Retinal pigment epithelial cell (primary cell): ENCODE results near the gene RNF126.

Experiments
- DNase-seq: peaks from one replicate; pipeline ENCODE4 v3.0.0-alpha.2; 2010; ENCODE audit warnings: low read depth
- H3K4me3 ChIP-seq: 2 replicates; pipeline ENCODE4 v1.5.1; 2011; ENCODE audit warnings: mild to moderate bottlenecking, low read length, control low read depth, moderate library complexity
- CTCF ChIP-seq: conservative IDR thresholded peaks from 2 replicates; pipeline ENCODE4 v1.5.1; 2011; ENCODE audit warnings: low read depth, low read length, control low read depth, inconsistent platforms

RNF126 gene

GRCh38 chr19:620166-620862 is 42.7 kb downstream of the RNF126 start:
- TF ChIP-seq CTCF: no peak
- DNase-seq: no peak
- no peak overlapping the region for H3K4me3 ChIP-seq

GRCh38 chr19:619286-620002 is 43.6 kb downstream of the RNF126 start:
- no peak for TF ChIP-seq CTCF
- no peak overlapping the region for H3K4me3 ChIP-seq
- DNase-seq: no peak

- no peak for DNase-seq
- no peak for TF ChIP-seq CTCF
- no peak overlapping the region for H3K4me3 ChIP-seq
Observed at GRCh38 chr19:618674-619285, 44.2 kb downstream of the RNF126 start.

- TF ChIP-seq CTCF: no peak
- no peak for DNase-seq
- H3K4me3 ChIP-seq: no peak overlapping the region
Observed at GRCh38 chr19:618247-618619, 44.8 kb downstream of the RNF126 start.

GRCh38 chr19:617551-618246 is 45.3 kb downstream of the RNF126 start:
- no peak for DNase-seq
- no peak for TF ChIP-seq CTCF
- H3K4me3 ChIP-seq: no peak overlapping the region

- no peak for TF ChIP-seq CTCF
- no peak for DNase-seq
- H3K4me3 ChIP-seq: no peak overlapping the region
Observed at GRCh38 chr19:616747-617526, 46.1 kb downstream of the RNF126 start.
